Myocyte (in vitro differentiated cells): Measurements from ENCODE around the gene RHOH. TPM values are rescaled to one million over a fixed set of nuclear protein-coding genes. Genes with fewer than 3 reads are reported as not detected.
A peak's percentile ranks its signal among the peaks of the same experiment; 100 is the strongest.
"Not testable (repeated sequence)": the region's sequence is repeated elsewhere in the genome, so short reads cannot be mapped to it uniquely, and the experiment has no call there.

ENCODE experiments used
- DNase-seq: peaks from one replicate; pipeline ENCODE4 v3.0.0-alpha.2; 2012; ENCODE audit warnings: low read depth
- total RNA-seq: library from RNA; depleted of rRNA; stranded (reverse); fragments of >200 nt; gene quantifications from 2 replicates; pipeline ENCODE4 v1.2.3, GENCODE V29; 2014

The RHOH gene
- total RNA-seq, 1 donor from 2014 or later = not detected

GRCh38 chr4:40290611-40291186, 93.9 kb downstream of the RHOH start:
- not testable (repeated sequence) for DNase-seq

GRCh38 chr4:40292313-40292759, 95.5 kb downstream of the RHOH start:
- DNase-seq = peak; percentile 41

GRCh38 chr4:40294339-40294738, 97.5 kb downstream of the RHOH start:
- DNase-seq = no peak

DNA sequence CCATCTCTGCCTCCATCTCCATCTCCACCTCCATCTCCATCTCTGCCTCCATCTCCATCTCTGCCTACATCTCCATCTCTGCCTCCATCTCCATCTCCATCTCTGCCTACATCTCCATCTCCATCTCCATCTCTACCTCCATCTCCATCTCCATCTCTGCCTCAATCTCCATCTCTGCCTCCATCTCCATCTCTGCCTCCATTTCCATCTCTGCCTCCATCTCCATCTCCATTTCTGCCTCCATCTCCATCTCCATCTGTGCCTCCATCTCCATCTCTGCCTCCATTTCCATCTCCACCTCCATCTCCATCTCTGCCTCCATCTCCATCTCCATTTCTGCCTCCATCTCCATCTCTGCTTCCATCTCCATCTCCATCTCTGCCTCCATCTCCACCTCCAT, 98.2 kb downstream of the RHOH start:
- not testable (repeated sequence) for DNase-seq

GRCh38 chr4:40295572-40295971, 98.7 kb downstream of the RHOH start:
- no peak for DNase-seq

Other genes starting within 250 kb of the RHOH start
- 45.8 and 50.1 TPM in 2 replicates for gene PDS5A, start 219.1 kb upstream of the RHOH start, total RNA-seq
- gene N4BP2, start 140.2 kb upstream of the RHOH start, total RNA-seq = 7.5 and 12.4 TPM in 2 replicates
- 0.62 TPM in 1 of 2 replicates, not detected in the other for gene CHRNA9, start 138.3 kb downstream of the RHOH start, total RNA-seq